ENCODE results near the gene STAC2. TPM values are rescaled to one million over a fixed set of nuclear protein-coding genes. Genes with fewer than 3 reads are reported as not detected.

The STAC2 gene
- total RNA-seq, 1 donor from 2014 or later, result not detected

- no peak for TF ChIP-seq CTCF (IDR thresholded peaks at IDR 0.05; ENCODE audit: unreplicated experiment)
- H3K9me3 Mint-ChIP-seq (ENCODE audit: unreplicated experiment), result no peaks in the 10 kb centered on the region
- peaks cover 32% of the 10 kb centered on the region for H3K36me3 Mint-ChIP-seq (ENCODE audit: low read depth, unreplicated experiment)
- peaks cover 12% of the 10 kb centered on the region for H3K27me3 Mint-ChIP-seq (ENCODE audit: unreplicated experiment)
- no peaks in the 10 kb centered on the region for H3K4me1 Mint-ChIP-seq (ENCODE audit: unreplicated experiment)
- no peak overlapping the region for H3K27ac Mint-ChIP-seq (ENCODE audit: unreplicated experiment)
- H3K4me3 Mint-ChIP-seq (ENCODE audit: unreplicated experiment), result no peak overlapping the region
- no peak for DNase-seq (ENCODE audit: low spot score)
Observed at GRCh38 chr17:39181303-39181702, 44.4 kb downstream of the STAC2 start.

DNA sequence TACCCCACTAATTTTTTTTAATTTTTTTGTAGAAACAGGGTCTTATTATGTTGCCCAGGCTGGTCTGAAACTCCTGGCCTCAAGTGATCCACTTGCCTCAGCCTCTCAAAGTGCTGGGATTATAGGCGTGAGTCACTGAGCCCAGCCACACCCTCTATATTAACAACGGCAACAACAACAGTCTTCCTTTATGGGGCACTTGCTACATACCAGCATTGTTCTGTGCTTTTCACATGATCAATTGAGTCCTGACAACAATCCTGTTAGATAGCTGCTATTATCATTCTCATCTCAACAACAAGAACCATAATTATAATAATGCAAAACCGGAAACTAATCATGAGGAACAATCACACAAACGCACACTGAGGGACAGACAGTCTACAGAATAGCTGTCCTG, 47.2 kb downstream of the STAC2 start:
- no peak overlapping the region for H3K4me3 Mint-ChIP-seq (ENCODE audit: unreplicated experiment)
- H3K36me3 Mint-ChIP-seq (ENCODE audit: low read depth, unreplicated experiment), result peaks cover 31% of the 10 kb centered on the region
- no peak for TF ChIP-seq CTCF (IDR thresholded peaks at IDR 0.05; ENCODE audit: unreplicated experiment)
- DNase-seq (ENCODE audit: low spot score), result no peak
- H3K9me3 Mint-ChIP-seq (ENCODE audit: unreplicated experiment), result no peaks in the 10 kb centered on the region
- H3K4me1 Mint-ChIP-seq (ENCODE audit: unreplicated experiment), result no peaks in the 10 kb centered on the region
- H3K27ac Mint-ChIP-seq (ENCODE audit: unreplicated experiment), result no peak overlapping the region
- H3K27me3 Mint-ChIP-seq (ENCODE audit: unreplicated experiment), result peaks cover 10% of the 10 kb centered on the region

GRCh38 chr17:39177256-39177655, 48.5 kb downstream of the STAC2 start:
- DNase-seq (ENCODE audit: low spot score), result no peak
- TF ChIP-seq CTCF (IDR thresholded peaks at IDR 0.05; ENCODE audit: unreplicated experiment), result no peak
- Mint-ChIP-seq H3K36me3 (ENCODE audit: low read depth, unreplicated experiment) (peaks cover 25% of the 10 kb centered on the region), H3K27ac (ENCODE audit: unreplicated experiment) (no peak overlapping the region), H3K9me3 (ENCODE audit: unreplicated experiment) (no peaks in the 10 kb centered on the region), H3K4me3 (ENCODE audit: unreplicated experiment) (no peak overlapping the region), H3K27me3 (ENCODE audit: unreplicated experiment) (peaks cover 9% of the 10 kb centered on the region), H3K4me1 (ENCODE audit: unreplicated experiment) (no peaks in the 10 kb centered on the region)

DNA sequence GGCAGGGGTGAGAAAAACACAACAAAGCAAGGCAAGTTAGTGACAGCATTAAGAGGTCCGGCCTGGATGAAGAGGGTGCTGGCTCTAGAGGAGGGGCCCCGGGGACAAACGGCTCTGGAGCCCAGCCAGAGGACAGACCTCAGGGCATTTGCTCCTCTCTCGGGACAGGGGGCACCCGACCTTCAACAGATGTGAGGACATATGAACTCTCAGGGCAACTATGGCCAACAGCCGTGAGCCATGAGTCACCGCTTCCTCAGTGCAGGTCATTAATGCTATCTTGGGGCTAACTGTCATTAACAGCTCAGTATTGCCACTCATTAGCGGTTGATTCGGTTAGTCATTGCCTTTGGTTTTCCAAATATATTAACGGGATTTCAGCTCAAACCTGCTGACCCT, 50.1 kb downstream of the STAC2 start:
- H3K27ac Mint-ChIP-seq (ENCODE audit: unreplicated experiment), result no peak overlapping the region
- H3K4me1 Mint-ChIP-seq (ENCODE audit: unreplicated experiment), result no peaks in the 10 kb centered on the region
- no peaks in the 10 kb centered on the region for H3K9me3 Mint-ChIP-seq (ENCODE audit: unreplicated experiment)
- DNase-seq (ENCODE audit: low spot score), result no peak
- H3K4me3 Mint-ChIP-seq (ENCODE audit: unreplicated experiment), result no peak overlapping the region
- H3K27me3 Mint-ChIP-seq (ENCODE audit: unreplicated experiment), result peaks cover 14% of the 10 kb centered on the region
- H3K36me3 Mint-ChIP-seq (ENCODE audit: low read depth, unreplicated experiment), result peaks cover 25% of the 10 kb centered on the region
- no peak for TF ChIP-seq CTCF (IDR thresholded peaks at IDR 0.05; ENCODE audit: unreplicated experiment)

DNA sequence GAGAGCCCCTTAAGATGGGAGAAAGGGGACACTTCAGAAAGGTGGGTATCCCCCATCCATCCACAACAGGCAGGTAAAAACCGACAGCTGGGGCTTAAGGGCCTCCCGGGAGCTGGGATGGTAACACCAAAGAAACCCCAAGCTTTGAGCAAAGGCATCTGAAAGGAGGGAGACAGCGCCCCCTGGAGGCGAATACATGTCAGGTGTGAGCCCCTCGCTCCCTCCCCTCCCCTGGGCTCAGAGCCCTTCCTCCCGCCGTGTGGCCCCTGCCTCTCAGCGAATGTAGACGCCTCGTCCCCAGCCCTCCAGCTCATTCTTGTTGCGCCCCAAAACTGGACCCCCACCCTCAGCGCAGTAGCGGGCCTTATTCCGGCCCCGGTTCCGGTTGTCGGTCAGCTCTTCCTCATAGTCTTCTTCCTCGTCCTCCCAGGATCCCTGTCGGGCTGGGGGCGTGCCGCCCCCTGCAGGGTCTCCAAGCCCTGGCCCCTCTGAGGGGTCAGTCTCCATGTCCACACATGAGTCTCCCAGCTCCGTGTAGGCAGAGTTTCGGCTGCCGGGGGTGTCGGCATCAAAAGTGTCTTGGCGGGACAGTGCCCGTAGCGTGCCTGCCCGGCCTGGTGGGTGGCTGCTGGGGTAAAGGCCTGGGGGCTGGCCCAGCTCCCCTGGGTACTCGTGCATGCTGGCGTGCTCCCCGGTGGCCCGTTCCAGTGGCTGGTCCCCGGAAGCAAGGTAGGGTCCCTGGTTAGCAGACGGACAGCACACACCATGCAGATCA, 50.6 kb downstream of the STAC2 start:
- Mint-ChIP-seq H3K27ac (ENCODE audit: unreplicated experiment) (no peak overlapping the region), H3K4me3 (ENCODE audit: unreplicated experiment) (no peak overlapping the region), H3K36me3 (ENCODE audit: low read depth, unreplicated experiment) (peaks cover 25% of the 10 kb centered on the region), H3K27me3 (ENCODE audit: unreplicated experiment) (peaks cover 15% of the 10 kb centered on the region), H3K9me3 (ENCODE audit: unreplicated experiment) (no peaks in the 10 kb centered on the region), H3K4me1 (ENCODE audit: unreplicated experiment) (no peaks in the 10 kb centered on the region)
- peak; percentile 76 for DNase-seq (ENCODE audit: low spot score)
- peak; percentile 93 for TF ChIP-seq CTCF (IDR thresholded peaks at IDR 0.05; ENCODE audit: unreplicated experiment)

All from endothelial cell (in vitro differentiated cells).